RPMI7951 (cell line): ENCODE measurements around the gene PDE6D. TPM values are rescaled to one million over a fixed set of nuclear protein-coding genes. Genes with fewer than 3 reads are reported as not detected.
A peak's percentile ranks its signal among the peaks of the same experiment; 100 is the strongest.

Experiments used
- DNase-seq: peaks from one replicate; pipeline ENCODE4 v3.0.0-alpha.2; 2012; ENCODE audit warnings: low read depth
- total RNA-seq: library from RNA; depleted of rRNA; stranded (reverse); fragments of >200 nt; shearing (Covaris generic); gene quantifications from 2 replicates; pipeline ENCODE4 v1.2.3, GENCODE V29; 2014; rRNA removed

PDE6D gene
- total RNA-seq, 1 experiment from 2014 or later: 77.3 TPM

DNA sequence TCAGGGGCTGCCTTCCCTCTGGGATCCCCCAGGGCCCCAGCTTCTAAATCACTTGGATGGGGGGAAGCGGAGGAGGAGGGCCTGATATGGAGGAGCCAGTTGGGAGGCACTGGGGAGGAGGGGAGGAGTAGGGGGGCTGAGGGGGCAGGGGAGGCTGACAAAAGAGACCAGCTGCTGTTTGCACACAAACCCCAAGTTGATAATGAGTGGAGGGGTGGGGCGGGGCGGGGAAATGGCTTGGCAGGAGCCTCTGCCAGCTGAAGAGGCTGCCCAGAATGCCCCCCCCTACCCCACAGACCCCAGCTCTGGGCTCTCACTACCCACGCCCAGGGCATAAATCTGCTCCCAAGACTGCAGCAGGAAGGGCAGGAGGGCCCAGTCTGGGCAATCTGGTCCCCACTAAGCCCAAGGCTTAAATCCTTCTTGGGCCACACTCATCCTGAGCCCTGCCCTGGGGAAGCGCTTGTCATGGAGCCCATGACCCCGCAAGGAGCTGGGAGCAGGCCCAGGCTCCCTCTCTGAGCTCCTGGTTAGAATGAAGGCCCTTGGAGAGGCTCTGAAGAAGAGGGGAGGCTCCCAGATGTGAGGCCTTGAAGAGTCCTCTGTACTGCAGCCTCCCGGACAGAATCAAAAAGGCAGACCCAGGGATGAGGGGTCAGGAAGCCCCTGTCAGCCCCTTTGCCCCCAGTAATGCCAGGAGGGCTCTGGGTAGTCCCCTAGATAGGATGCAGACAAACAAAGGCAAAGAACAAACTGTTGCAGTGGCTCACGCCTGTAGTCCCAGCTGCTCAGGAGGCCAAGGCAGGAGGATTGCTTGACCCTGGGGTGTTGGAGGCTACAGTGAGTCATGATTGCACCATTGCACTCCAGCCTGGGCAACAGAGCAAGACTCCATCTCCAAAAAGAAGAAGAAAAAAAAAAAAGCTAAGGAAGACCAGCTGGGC is 97.5 kb downstream of the PDE6D start:
- DNase-seq: peak; percentile 16

- DNase-seq: no peak
Observed at GRCh38 chr2:231682603-231683291, 98.3 kb downstream of the PDE6D start.

Other genes starting within 250 kb of the PDE6D start
- gene TEX44, start 188.4 kb downstream of the PDE6D start, total RNA-seq: not detected in 2 replicates
- gene PTMA, start 72.8 kb downstream of the PDE6D start, total RNA-seq: 1,433 and 1,788 TPM in 2 replicates
- gene COPS7B, start 5.2 kb upstream of the PDE6D start, total RNA-seq: 21.8 and 22.8 TPM in 2 replicates
- gene NPPC, start 145.1 kb upstream of the PDE6D start, total RNA-seq: 0.59 TPM in 1 of 2 replicates, not detected in the other
- gene DIS3L2, start 180.4 kb upstream of the PDE6D start, total RNA-seq: 14.9 and 22.2 TPM in 2 replicates